Hepatocyte (in vitro differentiated cells): ENCODE data around the gene ADGRA1. TPM values are rescaled to one million over a fixed set of nuclear protein-coding genes. Genes with fewer than 3 reads are reported as not detected.
"Not testable (repeated sequence)": the region's sequence is repeated elsewhere in the genome, so short reads cannot be mapped to it uniquely, and the experiment has no call there.

Experiments used
- DNase-seq: peaks from one replicate; pipeline ENCODE4 v3.0.0-alpha.2; 2016; ENCODE audit warnings: low spot score
- H2AFZ ChIP-seq: fragments of 200-600 bp; sonication (generic); 2 replicates; pipeline ENCODE4 v1.6.0; 2016; ENCODE audit warnings: antibody characterized with exemption, mild to moderate bottlenecking
- H3K27ac ChIP-seq: fragments of 200-600 bp; sonication (generic); 2 replicates; pipeline ENCODE4 v1.5.1; 2016; ENCODE audit warnings: mild to moderate bottlenecking
- H3K27me3 ChIP-seq: fragments of 200-600 bp; sonication (generic); 2 replicates; pipeline ENCODE4 v1.6.1; 2016
- H3K36me3 ChIP-seq: fragments of 200-600 bp; sonication (generic); replicated peaks from 2 replicates; pipeline ENCODE4 v1.5.1; 2016; ENCODE audit warnings: low read depth; ENCODE audit not compliant: insufficient read depth
- H3K4me1 ChIP-seq: fragments of 200-600 bp; sonication (generic); 2 replicates; pipeline ENCODE4 v1.5.1; 2016; ENCODE audit warnings: mild to moderate bottlenecking, moderate library complexity; ENCODE audit not compliant: insufficient read depth
- H3K4me2 ChIP-seq: fragments of 200-600 bp; sonication (generic); 2 replicates; pipeline ENCODE4 v1.6.0; 2016
- H3K4me3 ChIP-seq: fragments of 200-600 bp; sonication (generic); 2 replicates; pipeline ENCODE4 v1.5.1; 2016; ENCODE audit warnings: mild to moderate bottlenecking
- H3K79me2 ChIP-seq: fragments of 200-600 bp; sonication (generic); 2 replicates; pipeline ENCODE4 v1.6.0; 2017; ENCODE audit warnings: mild to moderate bottlenecking
- H3K9me2 ChIP-seq: fragments of 200-600 bp; sonication (generic); replicated peaks from 2 replicates; pipeline ENCODE4 v1.6.0; 2017; ENCODE audit warnings: mild to moderate bottlenecking; ENCODE audit not compliant: insufficient read depth
- H3K9me3 ChIP-seq: fragments of 200-600 bp; sonication (generic); 2 replicates; pipeline ENCODE4 v1.5.1; 2016; ENCODE audit warnings: low read depth, mild to moderate bottlenecking
- H4K20me1 ChIP-seq: fragments of 200-600 bp; sonication (generic); 2 replicates; pipeline ENCODE4 v1.6.0; 2016; ENCODE audit warnings: mild to moderate bottlenecking; ENCODE audit not compliant: insufficient read depth, poor library complexity, severe bottlenecking
- EZH2 ChIP-seq: fragments of 200-600 bp; sonication (generic); IDR thresholded peaks from 2 replicates; pipeline ENCODE4 v1.6.1; 2016; ENCODE audit warnings: antibody characterized with exemption, mild to moderate bottlenecking, borderline replicate concordance
- EZH2phosphoT487 ChIP-seq: fragments of 200-600 bp; sonication (generic); IDR thresholded peaks from one replicate; pipeline ENCODE4 v1.6.1; 2018; ENCODE audit warnings: antibody characterized with exemption, mild to moderate bottlenecking, low read depth, moderate library complexity; ENCODE audit not compliant: unreplicated experiment, severe bottlenecking
- WGBS: methylation state at CpG from one replicate; pipeline ENCODE4 v1.1.6; 2016; ENCODE audit warnings: low lambda C conversion rate; ENCODE audit errors: missing lambda C conversion rate; 5-methylcytosine and 5-hydroxymethylcytosine counted together
- polyA plus RNA-seq: library from polyadenylated mRNA; unstranded; fragments of >200 nt; fragmentation: Nextera tagmentation; extraction: Ambion mirVana; gene quantifications from 2 replicates; pipeline ENCODE4 v1.2.1, GENCODE V29; 2016
- total RNA-seq: library from RNA; depleted of rRNA; stranded (reverse); fragments of >200 nt; gene quantifications from 2 replicates; pipeline ENCODE4 v1.2.3, GENCODE V29; 2014
- TF ChIP-seq, protein P1 (sequence below): fragments of 200-600 bp; sonication (generic); IDR thresholded peaks from 2 replicates; pipeline ENCODE4 v1.5.1; 2016; ENCODE audit warnings: antibody characterized with exemption, mild to moderate bottlenecking; ENCODE audit not compliant: poor library complexity

The ADGRA1 gene
- total and polyA plus RNA-seq, 2 experiments from 2014 or later = 0.47 TPM; not detected in 1

- WGBS = 57% methylated on average over 3 of the region's 3 CpGs
- Histone ChIP-seq H4K20me1 (no peaks in the 10 kb centered on the region), H3K27me3 (no peaks in the 10 kb centered on the region), H2AFZ (no peak overlapping the region), H3K4me1 (no peaks in the 10 kb centered on the region), H3K4me2 (no peak overlapping the region), H3K4me3 (no peak overlapping the region), H3K79me2 (no peaks in the 10 kb centered on the region), H3K27ac (no peak overlapping the region), H3K9me2 (no peaks in the 10 kb centered on the region), H3K9me3 (no peaks in the 10 kb centered on the region), H3K36me3 (no peaks in the 10 kb centered on the region)
- DNase-seq = no peak
- TF ChIP-seq EZH2phosphoT487 (no peak), EZH2 (no peak)
- TF ChIP-seq, protein P1, sequence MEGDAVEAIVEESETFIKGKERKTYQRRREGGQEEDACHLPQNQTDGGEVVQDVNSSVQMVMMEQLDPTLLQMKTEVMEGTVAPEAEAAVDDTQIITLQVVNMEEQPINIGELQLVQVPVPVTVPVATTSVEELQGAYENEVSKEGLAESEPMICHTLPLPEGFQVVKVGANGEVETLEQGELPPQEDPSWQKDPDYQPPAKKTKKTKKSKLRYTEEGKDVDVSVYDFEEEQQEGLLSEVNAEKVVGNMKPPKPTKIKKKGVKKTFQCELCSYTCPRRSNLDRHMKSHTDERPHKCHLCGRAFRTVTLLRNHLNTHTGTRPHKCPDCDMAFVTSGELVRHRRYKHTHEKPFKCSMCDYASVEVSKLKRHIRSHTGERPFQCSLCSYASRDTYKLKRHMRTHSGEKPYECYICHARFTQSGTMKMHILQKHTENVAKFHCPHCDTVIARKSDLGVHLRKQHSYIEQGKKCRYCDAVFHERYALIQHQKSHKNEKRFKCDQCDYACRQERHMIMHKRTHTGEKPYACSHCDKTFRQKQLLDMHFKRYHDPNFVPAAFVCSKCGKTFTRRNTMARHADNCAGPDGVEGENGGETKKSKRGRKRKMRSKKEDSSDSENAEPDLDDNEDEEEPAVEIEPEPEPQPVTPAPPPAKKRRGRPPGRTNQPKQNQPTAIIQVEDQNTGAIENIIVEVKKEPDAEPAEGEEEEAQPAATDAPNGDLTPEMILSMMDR = no peak
These were observed 87.1 kb downstream of the ADGRA1 start for GRCh38 chr10:133174689-133175263.

- not testable (repeated sequence) for H3K79me2 ChIP-seq, H3K9me3 ChIP-seq, H3K4me3 ChIP-seq, H3K27me3 ChIP-seq, H2AFZ ChIP-seq, H3K27ac ChIP-seq, DNase-seq, H3K36me3 ChIP-seq, H3K4me1 ChIP-seq, H3K4me2 ChIP-seq, H4K20me1 ChIP-seq, H3K9me2 ChIP-seq
- WGBS = 99% methylated on average over 4 of the region's 4 CpGs
These were observed 87.9 kb downstream of the ADGRA1 start for GRCh38 chr10:133175624-133176023.

- no peak for DNase-seq
- H3K4me3 ChIP-seq = no peak overlapping the region
- H4K20me1 ChIP-seq = no peaks in the 10 kb centered on the region
- no peaks in the 10 kb centered on the region for H3K36me3 ChIP-seq
- H3K27me3 ChIP-seq = no peaks in the 10 kb centered on the region
- TF ChIP-seq, protein P1 = no peak
- TF ChIP-seq EZH2phosphoT487 (no peak), EZH2 (no peak)
- no peaks in the 10 kb centered on the region for H3K9me2 ChIP-seq
- no peaks in the 10 kb centered on the region for H3K9me3 ChIP-seq
- H3K4me2 ChIP-seq = no peak overlapping the region
- no peaks in the 10 kb centered on the region for H3K4me1 ChIP-seq
- H3K27ac ChIP-seq = no peak overlapping the region
- H3K79me2 ChIP-seq = no peaks in the 10 kb centered on the region
- no peak overlapping the region for H2AFZ ChIP-seq
- WGBS = 95% methylated on average over 4 of the region's 4 CpGs
These were observed 88.8 kb downstream of the ADGRA1 start for GRCh38 chr10:133176546-133176945.

DNA sequence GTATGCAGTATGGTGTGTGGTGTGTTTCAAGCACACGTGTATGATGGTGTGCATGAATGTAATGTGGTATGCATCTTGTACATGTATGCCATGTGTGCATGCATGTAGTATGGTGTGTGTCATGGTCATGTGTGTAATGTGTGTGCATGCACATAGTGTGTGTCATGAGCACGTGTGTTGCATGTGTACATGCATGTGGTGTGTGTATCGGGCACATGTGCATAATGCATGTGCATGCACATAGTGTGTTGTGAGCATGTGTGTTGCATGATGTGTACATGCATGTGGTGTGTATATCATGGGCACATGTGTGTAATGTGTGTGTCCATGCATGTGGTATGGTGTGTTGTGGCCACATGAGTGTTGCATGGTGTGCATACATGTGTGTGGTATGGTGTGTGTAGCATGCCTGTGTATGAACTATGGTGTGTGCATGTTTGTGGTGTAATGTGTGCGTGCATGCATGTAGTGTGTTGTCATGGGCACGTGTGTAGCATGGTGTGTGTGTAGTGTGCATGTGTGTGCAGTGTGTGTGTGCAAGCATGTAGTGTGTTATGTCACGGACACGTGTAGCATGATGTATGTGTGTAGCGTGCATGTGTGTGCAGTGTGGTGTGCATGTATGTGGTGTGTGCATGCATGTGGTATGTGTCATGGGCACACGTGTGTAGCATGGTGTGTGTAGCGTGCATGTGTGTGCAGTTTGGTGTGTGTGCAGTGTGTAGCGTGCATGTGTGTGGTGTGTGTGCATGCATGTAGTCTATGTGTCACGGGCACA is 89.8 kb downstream of the ADGRA1 start:
- H3K4me1 ChIP-seq = no peaks in the 10 kb centered on the region
- H3K4me2 ChIP-seq = no peak overlapping the region
- no peaks in the 10 kb centered on the region for H3K79me2 ChIP-seq
- no peak overlapping the region for H3K4me3 ChIP-seq
- WGBS = 97% methylated on average over 12 of the region's 12 CpGs
- TF ChIP-seq EZH2 (no peak), EZH2phosphoT487 (no peak)
- TF ChIP-seq, protein P1 = no peak
- no peaks in the 10 kb centered on the region for H3K27me3 ChIP-seq
- H3K27ac ChIP-seq = no peak overlapping the region
- no peaks in the 10 kb centered on the region for H3K9me2 ChIP-seq
- no peaks in the 10 kb centered on the region for H3K9me3 ChIP-seq
- H2AFZ ChIP-seq = no peak overlapping the region
- DNase-seq = no peak
- H3K36me3 ChIP-seq = no peaks in the 10 kb centered on the region
- no peaks in the 10 kb centered on the region for H4K20me1 ChIP-seq
